HG03139 (cell line): ENCODE measurements around the gene PHYH.
"Not testable (repeated sequence)": the region's sequence is repeated elsewhere in the genome, so short reads cannot be mapped to it uniquely, and the experiment has no call there.

Source experiments
- ATAC-seq: cut with Tn5 transposase; IDR thresholded peaks from one replicate; pipeline ENCODE4 v1.9.1; 2021; ENCODE audit not compliant: unreplicated experiment

The PHYH gene

DNA sequence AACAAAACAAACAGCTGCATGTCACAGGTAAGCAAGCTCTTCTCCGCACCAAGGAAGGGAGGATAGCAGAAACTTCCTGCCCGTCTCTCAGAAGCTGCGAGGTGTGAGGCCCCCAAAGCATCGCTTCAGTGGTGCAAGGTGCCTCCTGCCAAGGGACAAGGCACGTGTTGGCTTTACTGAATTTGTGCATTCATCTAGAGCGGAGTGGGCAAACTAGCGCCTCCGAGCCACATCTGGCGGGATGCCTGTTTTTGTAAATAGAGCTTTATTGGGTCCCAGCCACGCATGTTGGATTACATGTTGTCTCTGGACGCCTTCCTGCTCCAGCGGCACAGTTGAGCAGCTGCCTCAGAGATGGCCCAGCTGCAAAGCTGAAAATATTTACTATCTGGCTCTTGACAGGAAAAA, 27.7 kb downstream of the PHYH start:
- no peak for ATAC-seq

DNA sequence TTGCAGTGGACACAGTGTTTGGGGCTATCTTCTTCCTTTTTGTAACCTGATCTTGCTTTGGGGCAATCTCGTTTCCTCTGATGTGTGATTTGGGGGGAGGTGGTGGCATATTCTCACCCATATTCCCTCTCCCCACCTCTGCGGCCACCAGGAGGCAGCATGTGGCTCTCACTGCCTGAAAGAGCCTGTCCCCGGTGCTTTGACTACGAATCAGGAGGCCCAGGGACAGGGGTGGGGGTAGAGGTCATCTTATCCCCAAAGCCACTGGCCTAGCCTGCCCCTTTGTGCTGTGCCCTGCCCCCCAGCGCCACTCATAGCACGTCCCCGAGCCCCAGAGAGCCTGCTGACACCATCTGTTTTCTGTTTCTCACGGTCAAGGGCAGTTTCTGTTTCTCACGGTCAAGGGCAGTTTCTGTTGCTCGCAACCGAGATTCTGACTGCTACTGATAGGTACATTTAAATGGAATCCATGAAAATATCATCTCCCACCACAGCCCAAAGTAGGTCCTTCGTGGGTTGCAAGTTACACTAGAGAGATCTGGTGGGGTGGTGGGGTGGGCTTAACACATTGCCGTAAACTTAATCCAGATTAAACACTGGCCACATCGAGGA, 28.2 kb downstream of the PHYH start:
- no peak for ATAC-seq

DNA sequence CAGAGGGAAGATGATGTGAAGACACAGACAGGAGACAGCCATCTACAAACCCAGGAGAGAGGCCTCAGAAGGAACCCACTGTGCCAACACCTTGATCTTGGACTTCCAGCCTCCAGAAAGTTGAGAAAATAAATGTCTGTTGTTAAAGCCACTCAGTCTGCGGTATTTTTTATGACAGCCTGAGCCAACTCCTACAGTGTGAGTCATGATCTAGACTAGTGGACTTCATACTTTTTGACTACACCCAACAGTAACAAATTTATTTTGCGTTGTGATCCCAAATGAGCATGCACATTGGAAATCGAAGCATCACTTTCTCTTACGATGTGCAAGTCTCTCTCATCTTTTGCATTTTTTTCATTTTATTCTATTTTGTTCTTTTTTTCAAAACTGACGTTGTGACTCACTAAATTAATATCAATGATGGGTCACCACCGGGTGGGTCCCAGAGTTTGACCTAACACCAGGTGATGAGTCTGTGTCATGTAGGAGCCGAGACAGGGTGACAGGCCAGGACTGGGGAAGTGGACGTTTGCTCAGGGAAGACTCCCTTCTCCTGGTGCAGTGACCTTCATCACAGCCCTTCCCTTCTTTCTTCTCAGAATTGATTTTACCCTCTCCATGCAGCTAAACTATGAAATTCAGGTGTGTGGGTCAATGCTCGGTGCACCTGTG, 28.9 kb downstream of the PHYH start:
- no peak for ATAC-seq

DNA sequence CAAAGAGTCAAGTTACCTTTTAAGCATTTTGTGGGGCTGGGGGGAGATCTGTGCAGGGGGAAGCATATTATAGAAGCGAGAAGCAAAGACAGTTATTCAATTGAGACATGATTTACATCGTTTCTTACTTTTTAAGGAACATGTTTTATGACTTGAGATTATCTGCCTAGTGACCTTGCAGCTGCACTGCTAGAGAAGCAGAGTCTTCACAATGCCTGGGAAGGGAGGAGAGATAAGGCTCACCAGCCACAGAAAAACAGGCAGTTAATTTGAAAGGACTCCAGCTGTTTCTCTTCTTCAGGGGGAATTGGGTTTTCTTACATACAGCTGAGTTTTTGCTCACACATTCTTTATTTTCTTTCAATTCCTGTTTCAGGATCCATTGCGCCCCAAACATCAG, 31.0 kb downstream of the PHYH start:
- no peak for ATAC-seq

DNA sequence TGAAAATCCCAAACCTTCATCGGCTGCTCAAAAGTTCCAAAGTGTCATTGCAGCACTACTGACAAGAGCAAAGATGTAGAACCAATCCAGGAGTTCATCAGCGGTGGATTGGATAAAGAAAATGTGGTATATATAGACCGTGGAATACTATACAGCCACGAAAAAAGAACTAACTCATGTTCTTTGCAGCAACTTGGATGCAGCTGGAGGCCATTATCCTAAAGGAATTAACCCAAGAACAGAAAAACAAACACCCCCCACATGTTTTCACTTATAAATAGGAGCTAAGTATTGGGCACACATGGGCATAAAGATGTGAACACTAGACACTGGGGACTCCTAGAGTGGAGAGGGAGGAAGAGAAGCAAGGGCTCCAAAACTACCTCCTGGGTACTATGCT, 31.6 kb downstream of the PHYH start:
- no peak for ATAC-seq

DNA sequence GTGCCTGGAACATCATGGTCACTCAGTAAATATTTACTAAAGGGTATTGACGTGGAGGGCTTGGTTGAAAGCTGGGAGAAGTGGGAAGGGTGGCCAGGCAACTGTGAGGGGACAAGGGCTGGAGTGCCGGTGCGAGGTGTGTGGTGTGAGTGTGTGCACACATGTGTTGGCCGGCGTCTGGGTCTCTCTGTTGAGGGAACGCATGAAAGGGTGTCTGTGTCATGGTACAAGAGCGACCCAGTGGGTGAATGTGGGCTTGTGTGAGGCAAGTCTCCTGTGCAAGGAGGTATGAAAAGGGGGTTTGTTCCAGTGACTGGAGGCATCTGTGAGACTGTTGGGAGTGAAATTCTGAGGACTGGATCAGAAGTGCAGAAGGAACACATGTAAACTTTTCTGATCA, 36.3 kb downstream of the PHYH start:
- no peak for ATAC-seq

DNA sequence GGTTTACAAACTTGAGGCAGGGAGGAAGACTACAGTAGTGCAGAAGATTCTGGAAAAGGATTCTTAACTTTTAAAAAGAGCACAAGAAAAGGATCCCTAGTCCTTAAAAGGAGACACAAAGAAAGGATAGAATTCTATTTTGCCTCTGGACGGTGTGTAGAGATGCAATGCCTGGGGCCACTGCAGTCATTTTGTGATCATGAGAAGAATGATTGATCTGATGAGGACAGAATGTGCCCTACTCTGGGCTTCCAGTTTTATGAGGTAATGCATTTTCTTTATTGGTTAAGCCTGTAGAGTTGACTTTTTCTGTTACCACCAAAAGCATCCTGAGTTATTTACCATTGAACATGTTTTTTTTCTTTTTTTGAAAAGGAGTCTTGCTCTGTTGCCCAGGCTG, 37.4 kb downstream of the PHYH start:
- ATAC-seq = no peak

DNA sequence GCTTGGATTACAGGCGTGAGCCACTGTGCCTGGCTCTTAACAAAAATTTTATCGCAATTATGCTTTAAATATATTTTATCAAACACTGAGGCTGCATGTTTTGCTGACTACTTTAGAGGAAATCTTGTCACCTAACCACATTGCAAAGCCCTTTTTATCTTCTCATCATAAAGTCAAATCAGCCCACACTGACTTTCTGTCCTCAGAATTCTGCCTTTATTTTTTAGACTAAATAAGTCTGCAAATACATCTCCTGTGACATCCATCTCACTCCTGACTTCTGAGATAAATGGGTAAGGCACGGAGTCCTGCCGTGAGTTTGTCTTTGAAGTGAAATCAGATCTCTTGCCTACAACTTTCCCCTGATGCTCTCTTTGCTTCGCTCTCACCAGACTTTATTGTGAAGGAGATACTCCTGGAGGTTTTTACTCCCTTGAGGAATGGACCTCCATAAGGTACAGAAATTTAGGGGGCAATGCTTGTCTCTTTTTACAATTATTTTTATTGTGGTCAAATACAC, 42.2 kb downstream of the PHYH start:
- ATAC-seq = no peak

DNA sequence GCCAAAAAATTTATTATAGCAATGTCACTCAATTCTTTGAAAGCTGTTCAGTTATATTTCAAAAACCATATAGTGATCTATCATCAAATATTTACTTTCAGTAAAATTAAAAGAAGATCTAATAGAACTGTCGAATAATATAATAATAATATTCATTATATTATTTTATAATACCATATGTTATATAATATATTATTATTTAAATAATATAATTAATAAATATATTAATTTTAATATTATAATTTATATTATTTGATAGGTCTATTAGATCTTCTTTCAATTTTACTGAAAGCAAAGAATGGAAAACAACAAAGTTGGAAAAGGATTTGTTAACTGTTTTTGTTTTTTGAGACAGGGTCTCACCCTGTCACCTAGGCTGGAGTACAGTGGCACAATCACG, 43.2 kb downstream of the PHYH start:
- no peak for ATAC-seq

DNA sequence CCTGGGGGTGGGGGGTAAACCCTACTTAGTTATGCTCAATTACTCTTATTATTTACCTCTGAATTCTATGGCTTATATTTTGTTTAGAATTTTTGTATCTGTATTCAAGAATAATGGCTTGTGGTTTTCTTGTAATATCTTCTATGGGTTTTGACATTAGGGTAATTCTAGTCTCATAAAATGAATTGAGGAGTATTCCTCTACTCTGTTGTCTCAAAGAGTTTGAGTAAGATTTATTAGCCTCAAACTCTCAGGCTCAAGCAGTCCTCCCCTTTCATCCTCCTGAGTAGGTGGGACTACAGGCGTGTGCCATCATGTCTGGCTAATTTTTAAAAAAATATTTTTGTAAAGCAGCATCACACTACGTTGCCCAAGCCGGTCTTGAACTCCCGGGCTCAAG, 46.1 kb downstream of the PHYH start:
- no peak for ATAC-seq

DNA sequence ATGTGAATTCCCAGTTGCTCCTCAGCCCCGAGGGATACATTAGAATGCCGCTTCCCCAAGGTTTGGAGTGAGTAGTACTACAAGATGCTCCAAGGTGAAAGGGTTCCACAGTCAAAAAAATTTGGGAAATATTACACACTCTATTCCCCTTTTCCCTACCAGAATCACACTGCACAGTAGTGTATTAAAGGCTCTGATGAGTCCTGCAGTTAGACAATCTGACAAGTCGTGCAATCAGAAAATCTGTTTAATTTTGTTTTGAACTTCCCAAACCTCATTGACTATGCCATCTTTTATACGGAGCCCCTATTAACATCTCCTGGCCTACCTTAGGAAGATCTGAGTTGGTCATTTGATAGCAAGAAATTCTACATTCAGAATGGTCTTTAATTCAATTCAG, 52.1 kb downstream of the PHYH start:
- no peak for ATAC-seq

DNA sequence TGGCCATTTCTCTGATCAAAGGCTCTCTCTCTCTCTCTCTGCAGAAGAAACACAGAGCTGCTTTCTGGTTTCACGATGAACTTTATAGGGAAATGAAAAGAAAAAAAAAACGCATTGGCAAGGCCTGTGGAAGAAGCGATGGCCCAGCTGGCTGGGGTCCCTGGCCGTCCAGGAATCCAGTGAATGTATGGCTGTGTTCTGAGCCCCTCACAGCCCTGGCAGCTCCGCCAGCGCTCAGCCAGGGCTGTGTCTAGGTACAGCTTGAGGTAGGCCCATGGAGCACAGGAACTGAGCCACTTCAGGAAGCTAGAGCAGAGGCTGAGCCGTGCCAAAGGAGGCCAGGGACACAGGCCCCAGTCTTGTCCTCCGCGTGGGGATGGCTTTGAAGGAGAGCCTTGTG, 52.6 kb downstream of the PHYH start:
- ATAC-seq = no peak

DNA sequence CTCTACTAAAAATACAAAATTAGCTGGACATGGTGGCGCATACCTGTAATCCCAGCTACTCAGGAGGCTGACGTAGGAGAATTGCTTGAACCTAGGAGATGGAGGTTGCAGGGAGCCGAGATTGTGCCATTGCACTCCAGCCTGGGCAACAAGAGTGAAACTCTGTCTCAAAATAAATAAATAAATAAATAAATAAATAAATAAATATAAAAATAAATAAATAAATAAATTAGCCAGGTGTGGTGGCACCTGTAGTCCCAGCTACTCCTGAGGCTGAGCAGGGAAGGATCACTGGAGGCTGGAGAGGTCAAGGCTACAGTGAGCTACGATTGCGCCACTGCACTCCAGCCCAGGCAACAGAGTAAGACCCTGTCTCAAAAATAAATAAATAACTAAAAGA, 57.6 kb downstream of the PHYH start:
- ATAC-seq = not testable (repeated sequence)

DNA sequence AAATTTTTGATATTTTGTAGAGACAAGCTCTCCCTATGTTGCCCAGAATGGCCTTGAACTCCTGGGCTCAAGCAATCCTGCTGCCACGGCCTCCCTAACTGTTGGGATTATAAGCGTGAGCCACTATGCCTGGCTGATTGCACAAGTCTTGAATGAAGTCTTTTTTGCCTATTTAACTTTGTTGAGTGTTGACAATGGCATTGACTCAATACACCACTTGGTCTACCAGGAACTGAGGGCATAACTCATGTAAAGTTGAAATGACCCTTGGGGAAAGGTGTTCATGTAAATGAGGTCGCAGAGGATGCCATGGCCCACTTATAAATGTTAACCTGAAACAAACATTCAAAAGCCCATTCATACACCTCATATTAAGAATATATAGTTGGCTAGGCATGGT, 58.3 kb downstream of the PHYH start:
- ATAC-seq = no peak

DNA sequence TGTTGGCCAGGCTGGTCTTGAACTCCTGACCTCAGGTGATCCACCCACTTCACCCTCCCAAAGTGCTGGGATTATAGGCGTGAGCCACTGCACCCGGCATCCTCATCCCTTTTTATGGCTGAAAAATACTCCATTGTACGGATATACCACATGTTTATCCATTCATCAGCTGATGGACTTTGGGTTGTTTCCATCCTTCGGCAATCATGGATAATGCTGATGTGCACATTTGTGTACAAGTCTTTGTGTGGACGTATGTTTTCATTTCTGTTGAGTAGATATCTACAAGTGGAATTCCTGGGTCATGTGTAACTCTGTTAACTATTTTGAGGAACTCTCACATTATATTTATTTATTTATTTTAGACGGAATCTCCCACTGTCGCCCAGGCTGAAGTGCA, 59.9 kb downstream of the PHYH start:
- no peak for ATAC-seq

DNA sequence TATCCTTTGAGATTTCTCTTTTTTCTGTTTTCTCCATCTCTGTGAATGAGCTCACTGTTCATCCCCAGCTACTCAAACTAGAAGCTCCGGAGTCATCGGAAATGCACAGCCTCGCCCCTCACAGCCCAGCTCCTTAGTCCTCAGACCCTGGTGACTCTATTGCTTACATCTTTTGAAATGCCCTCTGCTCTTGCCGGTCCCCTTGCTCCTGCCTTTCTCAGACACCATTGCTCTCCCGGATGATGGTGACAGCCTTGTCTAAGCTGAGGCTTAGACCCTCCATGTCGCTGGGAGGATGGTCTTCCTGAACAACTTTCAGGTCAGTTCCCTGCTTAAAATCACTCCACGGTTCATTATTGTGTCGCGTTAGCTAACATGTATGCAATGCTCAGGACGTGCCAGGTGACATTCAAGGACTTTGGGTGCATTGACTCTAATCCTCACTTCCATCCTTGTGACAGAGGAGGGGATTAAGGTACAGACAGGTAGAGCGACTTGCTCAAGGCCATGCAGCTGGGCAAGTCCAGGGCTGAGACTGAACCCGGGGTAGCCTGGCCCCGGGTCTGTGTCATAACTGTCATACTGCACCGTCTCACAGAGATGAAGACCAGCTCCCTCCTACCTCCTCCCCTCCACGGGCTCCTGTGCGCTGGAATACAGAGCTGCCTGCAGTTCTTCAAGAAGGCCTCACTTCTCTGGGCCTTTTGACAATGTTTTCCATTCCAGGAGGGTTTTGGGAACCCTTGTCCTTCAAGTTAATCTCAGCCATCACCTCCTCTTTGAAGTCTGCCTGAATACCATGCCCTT, 61.4 kb downstream of the PHYH start:
- ATAC-seq = no peak

DNA sequence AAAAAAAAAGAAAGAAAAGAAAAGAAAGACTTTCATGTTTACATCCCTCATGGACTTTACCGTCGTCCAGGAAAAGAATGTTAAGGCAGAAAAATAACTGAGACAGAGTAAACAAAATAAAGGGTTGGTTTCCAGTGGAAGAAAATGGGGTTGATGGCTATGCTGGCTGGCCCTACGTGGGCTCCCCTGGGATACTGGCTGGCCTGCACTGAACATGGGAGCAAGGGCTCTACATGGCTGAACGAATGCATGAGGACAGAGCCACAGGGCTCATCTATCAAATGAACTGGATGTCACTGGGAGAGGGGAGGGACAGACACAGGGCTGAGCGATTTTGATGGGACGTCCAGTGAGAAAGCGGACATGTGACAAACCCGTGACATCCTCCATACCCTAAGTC, 63.2 kb downstream of the PHYH start:
- no peak for ATAC-seq

DNA sequence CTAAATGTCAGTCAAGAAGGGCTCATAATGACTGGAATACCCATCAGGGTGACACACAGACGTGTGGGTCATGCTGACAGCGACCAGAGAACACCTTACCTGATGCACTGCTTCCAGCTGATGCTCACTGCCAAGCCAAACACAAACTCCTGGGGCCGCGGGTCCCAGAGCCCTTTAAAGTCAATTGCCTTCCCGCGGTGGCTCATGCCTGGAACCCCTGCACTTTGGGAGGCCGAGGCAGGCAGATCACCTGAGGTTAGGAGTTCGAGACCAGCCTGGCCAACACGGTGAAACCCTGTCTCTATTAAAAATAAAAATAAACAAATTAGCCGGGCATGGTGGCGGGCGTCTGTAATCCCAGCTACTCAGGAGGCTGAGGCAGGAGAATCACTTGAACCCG, 65.1 kb downstream of the PHYH start:
- not testable (repeated sequence) for ATAC-seq

DNA sequence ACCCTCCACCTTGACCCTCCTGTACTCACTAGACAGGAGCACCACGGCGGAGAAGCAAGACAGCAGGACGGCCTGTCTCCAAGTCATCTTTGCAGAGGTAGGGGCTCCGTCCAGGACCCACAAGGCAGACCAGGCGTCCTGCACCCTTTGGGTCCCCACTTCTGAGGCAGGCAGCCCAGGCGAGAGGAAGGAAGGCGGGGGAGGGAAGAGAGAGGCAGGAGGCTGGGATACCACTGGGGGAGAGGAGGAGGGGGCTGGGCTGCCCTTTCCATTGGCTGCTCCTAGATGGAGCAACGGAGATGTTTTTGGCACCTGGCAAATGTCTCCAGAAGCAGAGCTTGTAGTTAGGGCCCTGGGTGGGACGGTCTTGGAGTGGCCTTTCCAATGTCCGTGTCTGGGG, 65.7 kb downstream of the PHYH start, which contains the start of gene UCMA:
TSS of gene UCMA (minus strand) at position 203 of the 400 bp plus-strand sequence. CDS start at position 87, 116 bp downstream.
- no peak for ATAC-seq

DNA sequence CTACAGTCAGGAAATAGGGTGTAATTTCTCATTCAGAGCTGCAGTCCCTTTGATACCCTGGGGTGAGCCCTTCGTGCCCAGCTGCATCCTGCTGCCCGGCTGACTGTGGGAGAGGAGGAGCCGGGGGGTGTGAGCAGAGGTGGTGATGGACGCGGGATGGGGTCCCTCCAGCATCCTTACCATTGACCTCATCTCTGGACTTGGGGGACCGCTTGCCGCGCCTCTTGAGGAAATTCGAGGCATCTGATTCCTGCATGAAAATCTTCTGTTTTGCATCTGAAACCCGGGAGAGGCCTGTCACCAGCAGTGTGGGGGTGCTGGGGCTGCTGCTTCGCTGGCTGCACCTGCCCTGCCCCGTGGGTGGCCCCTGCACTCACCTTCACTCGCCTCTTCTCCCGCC, 66.5 kb downstream of the PHYH start:
- ATAC-seq = no peak

DNA sequence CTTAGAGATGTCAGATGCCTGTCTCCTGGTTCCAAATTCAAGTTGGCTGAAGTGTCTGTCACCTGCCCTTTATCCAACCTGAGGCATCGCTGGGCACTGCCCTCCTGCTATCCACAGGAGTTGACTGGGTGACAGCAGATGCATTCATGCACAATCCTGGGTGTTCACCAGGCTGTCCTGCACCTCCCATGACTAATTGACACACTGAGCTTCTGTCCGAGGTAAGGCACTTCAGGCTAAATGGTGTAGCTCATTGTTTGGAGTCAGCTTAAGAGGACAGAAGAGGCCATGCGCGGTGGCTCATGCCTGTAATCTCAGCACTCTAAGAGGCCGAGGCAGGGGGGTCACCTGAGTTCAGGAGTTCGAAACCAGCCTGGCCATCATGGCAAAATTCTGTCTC, 68.1 kb downstream of the PHYH start:
- no peak for ATAC-seq

DNA sequence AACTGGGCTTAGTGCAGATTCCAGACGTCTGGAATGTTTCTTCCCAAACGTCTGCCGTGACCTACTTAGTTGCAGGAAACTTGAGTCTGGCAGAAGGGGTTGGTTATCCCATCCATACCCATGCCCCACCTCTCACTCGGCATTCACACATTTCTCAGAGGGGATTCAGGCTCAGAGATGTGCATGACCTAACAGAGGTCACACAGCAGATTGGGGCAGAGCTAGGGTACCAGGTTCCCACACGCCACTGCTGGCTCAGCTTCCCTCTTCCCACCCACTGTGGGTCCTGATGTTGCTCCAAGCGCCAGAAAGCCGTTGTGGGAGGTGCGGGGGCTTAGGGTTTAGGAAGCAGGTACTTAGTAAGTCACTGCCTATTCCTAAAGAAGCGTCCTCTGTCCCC, 68.7 kb downstream of the PHYH start:
- no peak for ATAC-seq
